ENCODE data around the gene PHLDA3. TPM values are rescaled to one million over a fixed set of nuclear protein-coding genes. Genes with fewer than 3 reads are reported as not detected.

PHLDA3 gene
- total RNA-seq, 4 donors from 2014 or later: 17.2 to 33.3 (median 21.6) TPM

- no peaks in the 10 kb centered on the region for H3K9me3 ChIP-seq
- H3K4me3 ChIP-seq (replicated peaks in 1 of 3): no peak overlapping the region
- DNase-seq: no peak
- no peaks in the 10 kb centered on the region for H3K27me3 ChIP-seq
- 73 to 78% methylated on average over 15 of the region's 15 CpGs for WGBS, 2 donors
- H3K4me1 ChIP-seq: no peaks in the 10 kb centered on the region
- H3K36me3 ChIP-seq: no peaks in the 10 kb centered on the region
- TF ChIP-seq CTCF (IDR thresholded peaks at IDR 0.05): no peak
- TF ChIP-seq POLR2A (IDR thresholded peaks at IDR 0.05): no peak
- intact Hi-C loops (cut with DNase I): no loop called here
- no peak overlapping the region for H3K27ac ChIP-seq
Measured at GRCh38 chr1:201426479-201427310, 42.3 kb downstream of the PHLDA3 start.

GRCh38 chr1:201424146-201424545 lies 44.8 kb downstream of the PHLDA3 start:
- TF ChIP-seq CTCF (IDR thresholded peaks at IDR 0.05) (no peak), POLR2A (IDR thresholded peaks at IDR 0.05) (no peak)

GRCh38 chr1:201423655-201424054 lies 45.3 kb downstream of the PHLDA3 start:
- no peaks in the 10 kb centered on the region for H3K36me3 ChIP-seq
- no peaks in the 10 kb centered on the region for H3K4me1 ChIP-seq
- no peaks in the 10 kb centered on the region for H3K27me3 ChIP-seq
- WGBS, 2 donors: 93 to 94% methylated on average over 6 of the region's 6 CpGs
- H3K27ac ChIP-seq: no peak overlapping the region
- no peak overlapping the region for H3K4me3 ChIP-seq (replicated peaks in 1 of 3)
- intact Hi-C loops (cut with DNase I): no loop called here
- no peaks in the 10 kb centered on the region for H3K9me3 ChIP-seq
- no peak for DNase-seq
- no peak for TF ChIP-seq POLR2A (IDR thresholded peaks at IDR 0.05)
- no peak for TF ChIP-seq CTCF (IDR thresholded peaks at IDR 0.05)

More at GRCh38 chr1:201424146-201424545, 44.8 kb downstream of the PHLDA3 start:
- Histone ChIP-seq H3K4me1 (no peaks in the 10 kb centered on the region), H3K27me3 (no peaks in the 10 kb centered on the region), H3K9me3 (no peaks in the 10 kb centered on the region), H3K4me3 (replicated peaks in 1 of 3) (no peak overlapping the region), H3K27ac (no peak overlapping the region), H3K36me3 (no peaks in the 10 kb centered on the region)
- 100% methylated on average over 2 of the region's 2 CpGs for WGBS, 2 donors
- DNase-seq: no peak
- intact Hi-C loops (cut with DNase I): no loop called here

GRCh38 chr1:201422436-201423030 lies 46.5 kb downstream of the PHLDA3 start:
- DNase-seq: no peak
- Histone ChIP-seq H3K4me1 (no peaks in the 10 kb centered on the region), H3K4me3 (replicated peaks in 1 of 3) (no peak overlapping the region), H3K36me3 (no peaks in the 10 kb centered on the region), H3K9me3 (no peaks in the 10 kb centered on the region), H3K27ac (no peak overlapping the region), H3K27me3 (no peaks in the 10 kb centered on the region)
- TF ChIP-seq CTCF (IDR thresholded peaks at IDR 0.05) (no peak), POLR2A (IDR thresholded peaks at IDR 0.05) (no peak)
- intact Hi-C loops (cut with DNase I): no loop called here
- WGBS, 2 donors: 81 to 83% methylated on average over 6 of the region's 6 CpGs

GRCh38 chr1:201422026-201422425 lies 47.0 kb downstream of the PHLDA3 start:
- Histone ChIP-seq H3K9me3 (no peaks in the 10 kb centered on the region), H3K4me1 (no peaks in the 10 kb centered on the region)
- TF ChIP-seq CTCF (IDR thresholded peaks at IDR 0.05) (no peak), POLR2A (IDR thresholded peaks at IDR 0.05) (no peak)

More at GRCh38 chr1:201422026-201422425, 47.0 kb downstream of the PHLDA3 start:
- WGBS, 2 donors: 69 to 81% methylated on average over 3 of the region's 3 CpGs
- DNase-seq: no peak
- H3K36me3 ChIP-seq: no peaks in the 10 kb centered on the region
- intact Hi-C loops (cut with DNase I): no loop called here
- no peak overlapping the region for H3K27ac ChIP-seq
- no peaks in the 10 kb centered on the region for H3K27me3 ChIP-seq
- H3K4me3 ChIP-seq (replicated peaks in 1 of 3): no peak overlapping the region
